Measurements from ENCODE around the gene RASGRP4.

Gene RASGRP4

GRCh38 chr19:38458991-38459390 is 33.0 kb upstream of the RASGRP4 start:
- Histone ChIP-seq H3K4me3 (ENCODE audit: low read depth, low read length) (no peak overlapping the region), H3K4me1 (ENCODE audit: control insufficient read depth, insufficient read depth, low read length, unreplicated experiment) (no peaks in the 10 kb centered on the region), H2AFZ (ENCODE audit: low read length, unreplicated experiment) (no peak overlapping the region), H3K36me3 (ENCODE audit: insufficient read depth, low read length) (no peaks in the 10 kb centered on the region), H3K27me3 (ENCODE audit: insufficient read depth, low read length) (no peaks in the 10 kb centered on the region), H3K79me2 (ENCODE audit: control insufficient read depth, insufficient read depth, low read length, unreplicated experiment) (no peaks in the 10 kb centered on the region), H3K27ac (ENCODE audit: low read depth, low read length) (no peak overlapping the region)

GRCh38 chr19:38457690-38458405 is 31.8 kb upstream of the RASGRP4 start:
- Histone ChIP-seq H3K27me3 (ENCODE audit: insufficient read depth, low read length) (no peaks in the 10 kb centered on the region), H3K27ac (ENCODE audit: low read depth, low read length) (no peak overlapping the region), H3K79me2 (ENCODE audit: control insufficient read depth, insufficient read depth, low read length, unreplicated experiment) (no peaks in the 10 kb centered on the region), H3K36me3 (ENCODE audit: insufficient read depth, low read length) (no peaks in the 10 kb centered on the region), H3K4me3 (ENCODE audit: low read depth, low read length) (no peak overlapping the region), H3K4me1 (ENCODE audit: control insufficient read depth, insufficient read depth, low read length, unreplicated experiment) (no peaks in the 10 kb centered on the region), H2AFZ (ENCODE audit: low read length, unreplicated experiment) (no peak overlapping the region)

GRCh38 chr19:38457202-38457601 is 31.2 kb upstream of the RASGRP4 start:
- Histone ChIP-seq H2AFZ (ENCODE audit: low read length, unreplicated experiment) (no peak overlapping the region), H3K79me2 (ENCODE audit: control insufficient read depth, insufficient read depth, low read length, unreplicated experiment) (no peaks in the 10 kb centered on the region), H3K27me3 (ENCODE audit: insufficient read depth, low read length) (no peaks in the 10 kb centered on the region), H3K4me3 (ENCODE audit: low read depth, low read length) (no peak overlapping the region), H3K27ac (ENCODE audit: low read depth, low read length) (no peak overlapping the region), H3K36me3 (ENCODE audit: insufficient read depth, low read length) (no peaks in the 10 kb centered on the region), H3K4me1 (ENCODE audit: control insufficient read depth, insufficient read depth, low read length, unreplicated experiment) (no peaks in the 10 kb centered on the region)

GRCh38 chr19:38455031-38455430 is 29.0 kb upstream of the RASGRP4 start:
- Histone ChIP-seq H3K27ac (ENCODE audit: low read depth, low read length) (no peak overlapping the region), H3K36me3 (ENCODE audit: insufficient read depth, low read length) (no peaks in the 10 kb centered on the region), H2AFZ (ENCODE audit: low read length, unreplicated experiment) (no peak overlapping the region), H3K4me3 (ENCODE audit: low read depth, low read length) (no peak overlapping the region), H3K4me1 (ENCODE audit: control insufficient read depth, insufficient read depth, low read length, unreplicated experiment) (no peaks in the 10 kb centered on the region), H3K79me2 (ENCODE audit: control insufficient read depth, insufficient read depth, low read length, unreplicated experiment) (no peaks in the 10 kb centered on the region), H3K27me3 (ENCODE audit: insufficient read depth, low read length) (no peaks in the 10 kb centered on the region)

- Histone ChIP-seq H3K36me3 (ENCODE audit: insufficient read depth, low read length) (no peaks in the 10 kb centered on the region), H3K27me3 (ENCODE audit: insufficient read depth, low read length) (no peaks in the 10 kb centered on the region), H3K27ac (ENCODE audit: low read depth, low read length) (no peak overlapping the region), H2AFZ (ENCODE audit: low read length, unreplicated experiment) (no peak overlapping the region), H3K4me3 (ENCODE audit: low read depth, low read length) (no peak overlapping the region), H3K4me1 (ENCODE audit: control insufficient read depth, insufficient read depth, low read length, unreplicated experiment) (no peaks in the 10 kb centered on the region), H3K79me2 (ENCODE audit: control insufficient read depth, insufficient read depth, low read length, unreplicated experiment) (no peaks in the 10 kb centered on the region)
Measured at GRCh38 chr19:38453596-38453995, 27.6 kb upstream of the RASGRP4 start.

GRCh38 chr19:38452430-38453366 is 26.7 kb upstream of the RASGRP4 start:
- H3K27me3 ChIP-seq (ENCODE audit: insufficient read depth, low read length), result no peaks in the 10 kb centered on the region
- H2AFZ ChIP-seq (ENCODE audit: low read length, unreplicated experiment), result no peak overlapping the region
- no peak overlapping the region for H3K27ac ChIP-seq (ENCODE audit: low read depth, low read length)
- H3K4me3 ChIP-seq (ENCODE audit: low read depth, low read length), result no peak overlapping the region
- H3K79me2 ChIP-seq (ENCODE audit: control insufficient read depth, insufficient read depth, low read length, unreplicated experiment), result no peaks in the 10 kb centered on the region
- H3K36me3 ChIP-seq (ENCODE audit: insufficient read depth, low read length), result no peaks in the 10 kb centered on the region
- no peaks in the 10 kb centered on the region for H3K4me1 ChIP-seq (ENCODE audit: control insufficient read depth, insufficient read depth, low read length, unreplicated experiment)

- Histone ChIP-seq H3K4me3 (ENCODE audit: low read depth, low read length) (no peak overlapping the region), H3K27me3 (ENCODE audit: insufficient read depth, low read length) (no peaks in the 10 kb centered on the region), H2AFZ (ENCODE audit: low read length, unreplicated experiment) (no peak overlapping the region), H3K27ac (ENCODE audit: low read depth, low read length) (no peak overlapping the region), H3K79me2 (ENCODE audit: control insufficient read depth, insufficient read depth, low read length, unreplicated experiment) (no peaks in the 10 kb centered on the region), H3K4me1 (ENCODE audit: control insufficient read depth, insufficient read depth, low read length, unreplicated experiment) (no peaks in the 10 kb centered on the region), H3K36me3 (ENCODE audit: insufficient read depth, low read length) (no peaks in the 10 kb centered on the region)
Measured at GRCh38 chr19:38451629-38452028, 25.6 kb upstream of the RASGRP4 start.

GRCh38 chr19:38451036-38451435 is 25.0 kb upstream of the RASGRP4 start:
- H3K79me2 ChIP-seq (ENCODE audit: control insufficient read depth, insufficient read depth, low read length, unreplicated experiment), result no peaks in the 10 kb centered on the region
- H2AFZ ChIP-seq (ENCODE audit: low read length, unreplicated experiment), result no peak overlapping the region
- H3K36me3 ChIP-seq (ENCODE audit: insufficient read depth, low read length), result no peaks in the 10 kb centered on the region
- no peaks in the 10 kb centered on the region for H3K27me3 ChIP-seq (ENCODE audit: insufficient read depth, low read length)
- H3K4me1 ChIP-seq (ENCODE audit: control insufficient read depth, insufficient read depth, low read length, unreplicated experiment), result no peaks in the 10 kb centered on the region
- no peak overlapping the region for H3K4me3 ChIP-seq (ENCODE audit: low read depth, low read length)
- no peak overlapping the region for H3K27ac ChIP-seq (ENCODE audit: low read depth, low read length)

- H3K27me3 ChIP-seq (ENCODE audit: insufficient read depth, low read length), result no peaks in the 10 kb centered on the region
- no peaks in the 10 kb centered on the region for H3K4me1 ChIP-seq (ENCODE audit: control insufficient read depth, insufficient read depth, low read length, unreplicated experiment)
- H3K4me3 ChIP-seq (ENCODE audit: low read depth, low read length), result no peak overlapping the region
- no peaks in the 10 kb centered on the region for H3K79me2 ChIP-seq (ENCODE audit: control insufficient read depth, insufficient read depth, low read length, unreplicated experiment)
- H2AFZ ChIP-seq (ENCODE audit: low read length, unreplicated experiment), result no peak overlapping the region
- no peak overlapping the region for H3K27ac ChIP-seq (ENCODE audit: low read depth, low read length)
- no peaks in the 10 kb centered on the region for H3K36me3 ChIP-seq (ENCODE audit: insufficient read depth, low read length)
Measured at GRCh38 chr19:38449518-38449917, 23.5 kb upstream of the RASGRP4 start.

GRCh38 chr19:38448225-38448624 is 22.2 kb upstream of the RASGRP4 start:
- Histone ChIP-seq H3K36me3 (ENCODE audit: insufficient read depth, low read length) (no peaks in the 10 kb centered on the region), H3K4me1 (ENCODE audit: control insufficient read depth, insufficient read depth, low read length, unreplicated experiment) (no peaks in the 10 kb centered on the region), H2AFZ (ENCODE audit: low read length, unreplicated experiment) (no peak overlapping the region), H3K27me3 (ENCODE audit: insufficient read depth, low read length) (no peaks in the 10 kb centered on the region), H3K4me3 (ENCODE audit: low read depth, low read length) (no peak overlapping the region), H3K79me2 (ENCODE audit: control insufficient read depth, insufficient read depth, low read length, unreplicated experiment) (no peaks in the 10 kb centered on the region), H3K27ac (ENCODE audit: low read depth, low read length) (no peak overlapping the region)

GRCh38 chr19:38445362-38445761 is 19.3 kb upstream of the RASGRP4 start:
- no peak overlapping the region for H3K27ac ChIP-seq (ENCODE audit: low read depth, low read length)
- no peaks in the 10 kb centered on the region for H3K27me3 ChIP-seq (ENCODE audit: insufficient read depth, low read length)
- no peak overlapping the region for H3K4me3 ChIP-seq (ENCODE audit: low read depth, low read length)
- H3K4me1 ChIP-seq (ENCODE audit: control insufficient read depth, insufficient read depth, low read length, unreplicated experiment), result no peaks in the 10 kb centered on the region
- no peak overlapping the region for H2AFZ ChIP-seq (ENCODE audit: low read length, unreplicated experiment)
- H3K79me2 ChIP-seq (ENCODE audit: control insufficient read depth, insufficient read depth, low read length, unreplicated experiment), result no peaks in the 10 kb centered on the region
- no peaks in the 10 kb centered on the region for H3K36me3 ChIP-seq (ENCODE audit: insufficient read depth, low read length)

All from ACC112 (cell line).